NT2/D1 (cell line): Measurements from ENCODE around the gene MYH6.

Experiments
- SUZ12 ChIP-seq: IDR thresholded peaks from 2 replicates; pipeline ENCODE4 v1.6.1; 2011; ENCODE audit not compliant: insufficient read length, insufficient read depth; ENCODE audit errors: extremely low read depth
- YY1 ChIP-seq: IDR thresholded peaks from 2 replicates; pipeline ENCODE4 v1.6.1; 2011; ENCODE audit not compliant: insufficient read length, insufficient read depth
- ZNF274 ChIP-seq: IDR thresholded peaks from 2 replicates; pipeline ENCODE4 v1.6.1; 2011; ENCODE audit warnings: mild to moderate bottlenecking, low read depth, low read length

DNA sequence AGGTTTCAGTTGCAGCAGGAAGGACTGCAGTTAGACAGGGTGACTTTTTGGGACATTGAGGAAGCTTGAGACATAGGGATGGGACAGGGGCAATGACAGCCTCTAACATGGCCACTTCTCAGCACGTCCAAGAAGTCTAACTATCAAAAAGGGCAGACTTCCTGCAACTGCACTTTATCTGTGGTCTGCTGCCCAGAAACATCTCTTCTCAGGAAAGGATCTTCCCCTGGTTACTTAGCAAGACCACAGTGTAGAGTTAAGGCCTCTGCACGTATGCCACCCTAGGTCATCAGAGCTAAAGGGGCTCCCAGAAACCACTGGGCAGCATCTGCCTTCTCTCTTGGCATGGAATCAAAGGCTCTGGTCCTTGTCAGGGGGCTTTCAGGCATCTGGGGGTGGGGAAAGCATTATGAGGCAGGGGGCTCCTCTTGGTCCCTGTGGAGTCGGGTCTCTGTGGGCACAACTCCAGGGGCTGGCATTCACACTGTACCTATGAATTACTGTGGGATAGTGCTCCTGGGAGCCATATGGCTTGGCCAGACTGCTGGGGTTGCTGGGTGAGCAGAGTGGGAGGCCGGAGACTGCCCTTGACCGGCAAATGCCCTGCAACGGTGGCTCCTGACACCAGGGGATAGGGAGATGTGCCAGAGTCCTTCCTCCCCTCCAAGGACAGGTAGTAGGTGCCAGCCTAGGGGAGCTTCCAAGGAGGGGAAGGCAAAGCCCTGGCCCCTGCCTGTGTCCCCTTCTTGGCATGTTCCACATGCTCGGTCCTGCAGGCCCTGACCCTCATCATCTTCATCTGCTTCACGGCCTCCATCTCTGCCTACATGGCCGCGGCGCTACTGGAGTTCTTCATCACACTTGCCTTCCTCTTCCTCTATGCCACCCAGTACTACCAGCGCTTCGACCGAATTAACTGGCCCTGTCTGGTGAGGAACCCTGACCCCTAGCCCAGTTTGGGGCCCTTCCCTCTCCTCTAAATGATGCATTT is 30.2 kb downstream of the MYH6 start:
- TF ChIP-seq ZNF274 (no peak), YY1 (no peak), SUZ12 (no peak)
